ENCODE measurements around the gene ATRNL1. TPM values are rescaled to one million over a fixed set of nuclear protein-coding genes. Genes with fewer than 3 reads are reported as not detected.

The ATRNL1 gene
- total and polyA plus RNA-seq, 2 experiments from 2014 or later = 4.8 to 29.7 TPM

GRCh38 chr10:115918812-115919211, 825.6 kb downstream of the ATRNL1 start:
- H3K36me3 Mint-ChIP-seq (ENCODE audit: low read depth) = no peaks in the 10 kb centered on the region

More at GRCh38 chr10:115918812-115919211, 825.6 kb downstream of the ATRNL1 start:
- Mint-ChIP-seq H3K9me3 (peaks cover 3% of the 10 kb centered on the region; the same call in 2 of the 3 replicates), H3K4me1 (no peaks in the 10 kb centered on the region), H3K4me3 (no peak overlapping the region), H3K27me3 (ENCODE audit: insufficient read depth, low read depth, poor library complexity) (no peaks in the 10 kb centered on the region), H3K27ac (no peak overlapping the region)
- TF ChIP-seq, protein P1, sequence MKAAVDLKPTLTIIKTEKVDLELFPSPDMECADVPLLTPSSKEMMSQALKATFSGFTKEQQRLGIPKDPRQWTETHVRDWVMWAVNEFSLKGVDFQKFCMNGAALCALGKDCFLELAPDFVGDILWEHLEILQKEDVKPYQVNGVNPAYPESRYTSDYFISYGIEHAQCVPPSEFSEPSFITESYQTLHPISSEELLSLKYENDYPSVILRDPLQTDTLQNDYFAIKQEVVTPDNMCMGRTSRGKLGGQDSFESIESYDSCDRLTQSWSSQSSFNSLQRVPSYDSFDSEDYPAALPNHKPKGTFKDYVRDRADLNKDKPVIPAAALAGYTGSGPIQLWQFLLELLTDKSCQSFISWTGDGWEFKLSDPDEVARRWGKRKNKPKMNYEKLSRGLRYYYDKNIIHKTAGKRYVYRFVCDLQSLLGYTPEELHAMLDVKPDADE (IDR thresholded peaks at IDR 0.05) = no peak
- no peak for TF ChIP-seq EZH2phosphoT487 (IDR thresholded peaks at IDR 0.05; ENCODE audit: unreplicated experiment)
- TF ChIP-seq CTCF (conservative IDR thresholded peaks at IDR 0.05; ENCODE audit: low read depth in 2 of 2) = no peak
- TF ChIP-seq POLR2AphosphoS5 (IDR thresholded peaks at IDR 0.05; ENCODE audit: low read depth) = no peak
- TF ChIP-seq, protein P2, sequence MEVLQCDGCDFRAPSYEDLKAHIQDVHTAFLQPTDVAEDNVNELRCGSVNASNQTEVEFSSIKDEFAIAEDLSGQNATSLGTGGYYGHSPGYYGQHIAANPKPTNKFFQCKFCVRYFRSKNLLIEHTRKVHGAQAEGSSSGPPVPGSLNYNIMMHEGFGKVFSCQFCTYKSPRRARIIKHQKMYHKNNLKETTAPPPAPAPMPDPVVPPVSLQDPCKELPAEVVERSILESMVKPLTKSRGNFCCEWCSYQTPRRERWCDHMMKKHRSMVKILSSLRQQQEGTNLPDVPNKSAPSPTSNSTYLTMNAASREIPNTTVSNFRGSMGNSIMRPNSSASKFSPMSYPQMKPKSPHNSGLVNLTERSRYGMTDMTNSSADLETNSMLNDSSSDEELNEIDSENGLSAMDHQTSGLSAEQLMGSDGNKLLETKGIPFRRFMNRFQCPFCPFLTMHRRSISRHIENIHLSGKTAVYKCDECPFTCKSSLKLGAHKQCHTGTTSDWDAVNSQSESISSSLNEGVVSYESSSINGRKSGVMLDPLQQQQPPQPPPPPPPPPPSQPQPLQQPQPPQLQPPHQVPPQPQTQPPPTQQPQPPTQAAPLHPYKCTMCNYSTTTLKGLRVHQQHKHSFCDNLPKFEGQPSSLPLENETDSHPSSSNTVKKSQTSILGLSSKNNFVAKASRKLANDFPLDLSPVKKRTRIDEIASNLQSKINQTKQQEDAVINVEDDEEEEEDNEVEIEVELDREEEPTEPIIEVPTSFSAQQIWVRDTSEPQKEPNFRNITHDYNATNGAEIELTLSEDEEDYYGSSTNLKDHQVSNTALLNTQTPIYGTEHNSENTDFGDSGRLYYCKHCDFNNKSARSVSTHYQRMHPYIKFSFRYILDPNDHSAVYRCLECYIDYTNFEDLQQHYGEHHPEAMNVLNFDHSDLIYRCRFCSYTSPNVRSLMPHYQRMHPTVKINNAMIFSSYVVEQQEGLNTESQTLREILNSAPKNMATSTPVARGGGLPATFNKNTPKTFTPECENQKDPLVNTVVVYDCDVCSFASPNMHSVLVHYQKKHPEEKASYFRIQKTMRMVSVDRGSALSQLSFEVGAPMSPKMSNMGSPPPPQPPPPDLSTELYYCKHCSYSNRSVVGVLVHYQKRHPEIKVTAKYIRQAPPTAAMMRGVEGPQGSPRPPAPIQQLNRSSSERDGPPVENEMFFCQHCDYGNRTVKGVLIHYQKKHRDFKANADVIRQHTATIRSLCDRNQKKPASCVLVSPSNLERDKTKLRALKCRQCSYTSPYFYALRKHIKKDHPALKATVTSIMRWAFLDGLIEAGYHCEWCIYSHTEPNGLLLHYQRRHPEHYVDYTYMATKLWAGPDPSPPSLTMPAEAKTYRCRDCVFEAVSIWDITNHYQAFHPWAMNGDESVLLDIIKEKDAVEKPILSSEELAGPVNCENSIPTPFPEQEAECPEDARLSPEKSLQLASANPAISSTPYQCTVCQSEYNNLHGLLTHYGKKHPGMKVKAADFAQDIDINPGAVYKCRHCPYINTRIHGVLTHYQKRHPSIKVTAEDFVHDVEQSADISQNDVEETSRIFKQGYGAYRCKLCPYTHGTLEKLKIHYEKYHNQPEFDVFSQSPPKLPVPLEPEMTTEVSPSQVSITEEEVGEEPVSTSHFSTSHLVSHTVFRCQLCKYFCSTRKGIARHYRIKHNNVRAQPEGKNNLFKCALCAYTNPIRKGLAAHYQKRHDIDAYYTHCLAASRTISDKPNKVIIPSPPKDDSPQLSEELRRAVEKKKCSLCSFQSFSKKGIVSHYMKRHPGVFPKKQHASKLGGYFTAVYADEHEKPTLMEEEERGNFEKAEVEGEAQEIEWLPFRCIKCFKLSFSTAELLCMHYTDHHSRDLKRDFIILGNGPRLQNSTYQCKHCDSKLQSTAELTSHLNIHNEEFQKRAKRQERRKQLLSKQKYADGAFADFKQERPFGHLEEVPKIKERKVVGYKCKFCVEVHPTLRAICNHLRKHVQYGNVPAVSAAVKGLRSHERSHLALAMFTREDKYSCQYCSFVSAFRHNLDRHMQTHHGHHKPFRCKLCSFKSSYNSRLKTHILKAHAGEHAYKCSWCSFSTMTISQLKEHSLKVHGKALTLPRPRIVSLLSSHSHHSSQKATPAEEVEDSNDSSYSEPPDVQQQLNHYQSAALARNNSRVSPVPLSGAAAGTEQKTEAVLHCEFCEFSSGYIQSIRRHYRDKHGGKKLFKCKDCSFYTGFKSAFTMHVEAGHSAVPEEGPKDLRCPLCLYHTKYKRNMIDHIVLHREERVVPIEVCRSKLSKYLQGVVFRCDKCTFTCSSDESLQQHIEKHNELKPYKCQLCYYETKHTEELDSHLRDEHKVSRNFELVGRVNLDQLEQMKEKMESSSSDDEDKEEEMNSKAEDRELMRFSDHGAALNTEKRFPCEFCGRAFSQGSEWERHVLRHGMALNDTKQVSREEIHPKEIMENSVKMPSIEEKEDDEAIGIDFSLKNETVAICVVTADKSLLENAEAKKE (CRISPR knock-in tag; IDR thresholded peaks at IDR 0.05) = no peak
- TF ChIP-seq REST (IDR thresholded peaks at IDR 0.05; ENCODE audit: unreplicated experiment) = no peak
- TF ChIP-seq EZH2 (IDR thresholded peaks at IDR 0.05; ENCODE audit: low read depth, unreplicated experiment) = no peak
- no peak for TF ChIP-seq JUNB (IDR thresholded peaks at IDR 0.05; ENCODE audit: unreplicated experiment)
- TF ChIP-seq CREB1 (CRISPR knock-in tag; IDR thresholded peaks at IDR 0.05; ENCODE audit: low read depth) = no peak
- no peak for TF ChIP-seq ZNF331 (CRISPR knock-in tag; IDR thresholded peaks at IDR 0.05; ENCODE audit: low read depth)
- no peak for TF ChIP-seq ZNF114 (CRISPR knock-in tag; IDR thresholded peaks at IDR 0.05)
- no peak for TF ChIP-seq STAT1 (IDR thresholded peaks at IDR 0.05; ENCODE audit: unreplicated experiment)
- TF ChIP-seq NANOG (IDR thresholded peaks at IDR 0.05; ENCODE audit: borderline replicate concordance) = no peak
- no peak overlapping the region for H3K4me2 ChIP-seq
- no peaks in the 10 kb centered on the region for H3K27me3 ChIP-seq (ENCODE audit: insufficient read depth)
- H3K4me3 ChIP-seq = no peak overlapping the region
- H3K4me1 ChIP-seq (ENCODE audit: insufficient read depth) = no peaks in the 10 kb centered on the region
- ATAC-seq (no peak), DNase-seq (ENCODE audit: low spot score) (no peak)
- H3F3A ChIP-seq (replicated peaks; ENCODE audit: low read depth) = no peaks in the 10 kb centered on the region
- H3K9me2 ChIP-seq (ENCODE audit: insufficient read depth) = no peaks in the 10 kb centered on the region; the same call in 1 of the 2 replicates
- H2AFZ ChIP-seq = no peak overlapping the region
- no peaks in the 10 kb centered on the region for H3K79me2 ChIP-seq (replicated peaks; ENCODE audit: insufficient read depth)
- no peak overlapping the region for H3K27ac ChIP-seq (ENCODE audit: low read depth)
- no peaks in the 10 kb centered on the region for H4K20me1 ChIP-seq (replicated peaks; ENCODE audit: insufficient read depth)
- H3K36me3 ChIP-seq (ENCODE audit: insufficient read depth) = no peaks in the 10 kb centered on the region

Measured in GM23338 (cell line).